ENCODE data around the gene H1-8. TPM values are rescaled to one million over a fixed set of nuclear protein-coding genes. Genes with fewer than 3 reads are reported as not detected.

Gene H1-8
- total and polyA plus RNA-seq, 12 donors: not detected

DNA sequence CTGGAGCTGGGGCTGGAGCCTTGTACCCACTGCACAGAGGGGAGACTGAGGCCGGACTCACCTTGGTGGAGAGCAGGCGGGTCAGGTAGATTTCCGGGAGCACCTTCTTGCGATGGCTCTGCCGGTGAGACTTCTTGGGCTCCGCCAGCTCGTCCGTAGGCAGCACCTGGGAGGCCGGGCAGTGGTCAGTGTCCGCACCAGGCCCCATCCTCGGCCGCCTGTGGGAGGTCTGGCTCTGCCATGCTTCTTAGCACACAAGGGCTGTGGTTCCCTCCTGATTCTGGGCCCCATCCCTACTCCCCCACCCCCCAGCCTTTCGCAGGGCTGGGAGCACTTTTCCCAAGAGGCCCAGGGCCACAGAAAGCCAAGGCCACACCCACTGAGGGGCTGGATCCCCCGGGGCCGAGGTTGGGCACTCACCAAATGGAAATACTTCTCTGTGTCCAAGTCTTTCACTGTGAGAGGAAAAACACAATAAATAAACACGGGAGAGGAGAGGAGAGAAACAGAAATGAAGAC lies 17.4 kb downstream of the H1-8 start:
- 67 to 69% methylated on average over 16 of the region's 16 CpGs for WGBS, 2 donors
- H3K4me3 ChIP-seq: no peak overlapping the region
- peak overlapping the region; percentile 23 to 94 (median 85) for H3K27ac ChIP-seq
- TF ChIP-seq, protein P1, sequence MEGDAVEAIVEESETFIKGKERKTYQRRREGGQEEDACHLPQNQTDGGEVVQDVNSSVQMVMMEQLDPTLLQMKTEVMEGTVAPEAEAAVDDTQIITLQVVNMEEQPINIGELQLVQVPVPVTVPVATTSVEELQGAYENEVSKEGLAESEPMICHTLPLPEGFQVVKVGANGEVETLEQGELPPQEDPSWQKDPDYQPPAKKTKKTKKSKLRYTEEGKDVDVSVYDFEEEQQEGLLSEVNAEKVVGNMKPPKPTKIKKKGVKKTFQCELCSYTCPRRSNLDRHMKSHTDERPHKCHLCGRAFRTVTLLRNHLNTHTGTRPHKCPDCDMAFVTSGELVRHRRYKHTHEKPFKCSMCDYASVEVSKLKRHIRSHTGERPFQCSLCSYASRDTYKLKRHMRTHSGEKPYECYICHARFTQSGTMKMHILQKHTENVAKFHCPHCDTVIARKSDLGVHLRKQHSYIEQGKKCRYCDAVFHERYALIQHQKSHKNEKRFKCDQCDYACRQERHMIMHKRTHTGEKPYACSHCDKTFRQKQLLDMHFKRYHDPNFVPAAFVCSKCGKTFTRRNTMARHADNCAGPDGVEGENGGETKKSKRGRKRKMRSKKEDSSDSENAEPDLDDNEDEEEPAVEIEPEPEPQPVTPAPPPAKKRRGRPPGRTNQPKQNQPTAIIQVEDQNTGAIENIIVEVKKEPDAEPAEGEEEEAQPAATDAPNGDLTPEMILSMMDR (IDR thresholded peaks at IDR 0.05): no peak
- no peaks in the 10 kb centered on the region for H3K9me3 ChIP-seq
- intact Hi-C loops (cut with DNase I): loop anchor here in 4 of 10 donors (2.0 to 5.0 kb wide), 3 partner anchors 37 to 42 kb away; no protein-coding TSS in a partner anchor
- H3K36me3 ChIP-seq: peaks cover 0 to 100% (median 31%) of the 10 kb centered on the region in 9 donors
- H3K4me1 ChIP-seq: peaks cover 44 to 100% (median 92%) of the 10 kb centered on the region in 9 donors
- ATAC-seq (peak in 6 of 8 donors; percentile 2 to 28 (median 10)), DNase-seq (peak; percentile 61 to 72)
- no peaks in the 10 kb centered on the region for H3K27me3 ChIP-seq

GRCh38 chr3:129560911-129561594 lies 18.1 kb downstream of the H1-8 start:
- Histone ChIP-seq H3K4me1 (peaks cover 45 to 100% (median 91%) of the 10 kb centered on the region in 9 donors), H3K9me3 (no peaks in the 10 kb centered on the region), H3K27me3 (no peaks in the 10 kb centered on the region), H3K27ac (peak overlapping the region; percentile 50 to 94 (median 85)), H3K36me3 (peaks cover 0 to 100% (median 34%) of the 10 kb centered on the region in 9 donors), H3K4me3 (no peak overlapping the region)
- peak; percentile 86 to 90 for DNase-seq
- intact Hi-C loops (cut with DNase I): loop anchor here in 4 of 10 donors (2.0 to 5.0 kb wide), 3 partner anchors 36 to 42 kb away; no protein-coding TSS in a partner anchor
- 26 to 35% methylated on average over 17 to 18 of the region's 18 CpGs for WGBS, 2 donors
- ATAC-seq: peak; percentile 73 to 90 (median 86)
- TF ChIP-seq, protein P1 (IDR thresholded peaks at IDR 0.05): no peak

DNA sequence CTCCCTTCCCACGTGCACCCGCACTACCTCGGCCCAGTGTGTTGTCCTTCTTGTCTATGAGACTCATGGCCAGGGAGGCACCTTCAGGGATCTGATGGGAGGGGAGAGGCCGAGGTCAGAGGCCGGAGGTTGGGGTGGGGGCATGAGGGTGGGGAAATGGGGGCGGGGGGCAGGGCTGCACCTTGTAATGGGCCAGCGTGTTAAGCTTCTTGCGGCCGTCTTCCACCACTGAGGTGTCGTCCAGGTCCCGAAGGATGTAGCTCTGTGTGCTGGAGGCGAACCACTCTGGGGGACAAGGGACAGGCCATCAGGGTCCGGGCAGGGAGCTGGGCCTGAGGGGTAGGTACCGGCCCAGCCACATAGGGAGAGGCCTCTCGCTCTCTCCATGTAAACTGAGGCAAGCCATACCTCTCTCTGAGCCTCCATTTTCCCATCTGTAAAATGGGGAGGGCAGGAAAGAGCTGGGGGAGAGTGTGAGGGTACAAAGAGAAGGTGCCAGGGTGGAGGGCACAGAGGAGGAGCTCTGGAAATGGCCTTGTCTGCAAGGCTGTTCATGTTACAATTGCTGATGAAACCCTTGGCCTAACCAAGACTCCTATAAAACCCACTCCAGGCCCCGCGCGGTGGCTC lies 18.8 kb downstream of the H1-8 start:
- peaks cover 0 to 100% (median 30%) of the 10 kb centered on the region in 9 donors for H3K36me3 ChIP-seq
- H3K27ac ChIP-seq: peak overlapping the region; percentile 24 to 94 (median 85)
- DNase-seq (no peak), ATAC-seq (no peak)
- H3K4me3 ChIP-seq: no peak overlapping the region
- no peaks in the 10 kb centered on the region for H3K9me3 ChIP-seq
- H3K4me1 ChIP-seq: peaks cover 42 to 100% (median 84%) of the 10 kb centered on the region in 9 donors
- intact Hi-C loops (cut with DNase I): loop anchor here in 4 of 10 donors (2.0 to 5.0 kb wide), 3 partner anchors 36 to 41 kb away; no protein-coding TSS in a partner anchor
- 72 to 74% methylated on average over 18 of the region's 18 CpGs for WGBS, 2 donors
- H3K27me3 ChIP-seq: no peaks in the 10 kb centered on the region
- TF ChIP-seq, protein P1 (IDR thresholded peaks at IDR 0.05): no peak

DNA sequence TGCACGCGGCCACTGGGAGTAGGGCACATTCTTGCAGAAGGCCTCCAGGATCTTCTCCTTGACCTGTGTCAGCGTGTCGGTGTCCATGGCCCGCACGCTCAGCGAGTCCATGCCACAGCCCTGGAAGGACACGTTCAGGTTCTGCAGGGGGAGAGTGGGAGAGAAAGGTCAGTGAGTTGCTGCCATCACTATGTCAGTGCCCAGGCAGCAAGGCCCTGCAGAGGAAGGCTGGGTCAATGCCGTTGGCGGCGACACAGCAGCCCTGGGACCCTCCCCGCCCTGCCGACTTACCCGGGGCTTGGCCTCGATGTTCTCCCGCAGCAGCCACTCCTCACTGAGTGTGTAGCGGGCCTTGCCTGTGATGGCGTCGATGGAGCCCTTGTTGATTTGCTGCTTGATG lies 19.8 kb downstream of the H1-8 start:
- ATAC-seq (no peak), DNase-seq (no peak)
- Histone ChIP-seq H3K27me3 (no peaks in the 10 kb centered on the region), H3K27ac (peak overlapping the region in 4 of 10 donors; percentile 49 to 88 (median 85)), H3K4me3 (no peak overlapping the region), H3K36me3 (peaks cover 0 to 100% (median 30%) of the 10 kb centered on the region in 9 donors), H3K9me3 (no peaks in the 10 kb centered on the region), H3K4me1 (peaks cover 39 to 100% (median 84%) of the 10 kb centered on the region in 9 donors)
- intact Hi-C loops (cut with DNase I): loop anchor here in 3 of 10 donors (5.0 kb wide), 2 partner anchors 34 to 39 kb away; no protein-coding TSS in a partner anchor
- WGBS, 2 donors: 85 to 92% methylated on average over 19 of the region's 19 CpGs
- TF ChIP-seq, protein P1 (IDR thresholded peaks at IDR 0.05): no peak

Measured in heart right ventricle (tissue), 16 donors.